ENCODE measurements around the gene PSMC2. TPM values are rescaled to one million over a fixed set of nuclear protein-coding genes. Genes with fewer than 3 reads are reported as not detected.

Gene PSMC2
- total RNA-seq, 4 donors from 2014 or later: 65.9 to 128 (median 105) TPM

- no peak for DNase-seq
- no peaks in the 10 kb centered on the region for H3K9me3 ChIP-seq
These were observed 64.7 kb downstream of the PSMC2 start for GRCh38 chr7:103412151-103412550.

GRCh38 chr7:103413407-103413806 is 66.0 kb downstream of the PSMC2 start:
- intact Hi-C loops (cut with DNase I): no loop called here
- 67 to 85% methylated on average over 5 of the region's 5 CpGs for WGBS, 2 donors
- DNase-seq: no peak
- Histone ChIP-seq H3K27me3 (no peaks in the 10 kb centered on the region), H3K36me3 (no peaks in the 10 kb centered on the region), H3K27ac (no peak overlapping the region), H3K4me3 (no peak overlapping the region), H3K9me3 (no peaks in the 10 kb centered on the region), H3K4me1 (no peaks in the 10 kb centered on the region)
- no peak for TF ChIP-seq CTCF (IDR thresholded peaks at IDR 0.05)

More at GRCh38 chr7:103412151-103412550, 64.7 kb downstream of the PSMC2 start:
- H3K4me1 ChIP-seq: no peaks in the 10 kb centered on the region
- no peaks in the 10 kb centered on the region for H3K27me3 ChIP-seq
- intact Hi-C loops (cut with DNase I): no loop called here
- no peaks in the 10 kb centered on the region for H3K36me3 ChIP-seq
- no peak overlapping the region for H3K4me3 ChIP-seq
- WGBS, 2 donors: 83 to 88% methylated on average over 1 of the region's 1 CpG
- TF ChIP-seq POLR2A (IDR thresholded peaks at IDR 0.05): no peak
- H3K27ac ChIP-seq: no peak overlapping the region

DNA sequence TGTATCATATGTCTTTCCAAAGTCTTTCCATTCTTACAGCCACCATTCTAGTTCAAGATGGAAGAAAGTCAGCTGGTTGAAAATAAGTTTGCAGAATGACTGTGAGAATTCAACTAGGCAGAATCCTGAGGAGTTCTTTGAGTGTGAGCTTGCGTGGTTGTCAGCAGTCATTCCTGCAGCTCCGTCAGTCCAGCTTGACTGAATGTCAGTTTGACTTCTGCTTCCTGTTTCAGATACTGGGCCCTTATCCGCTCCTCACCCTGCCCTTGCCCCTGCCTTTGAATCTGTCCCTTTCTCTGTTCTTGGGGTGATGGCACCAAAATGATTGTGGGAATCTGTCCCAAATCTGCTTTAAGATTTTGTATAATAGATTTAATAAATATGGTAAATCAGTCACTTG is 70.8 kb downstream of the PSMC2 start:
- no peak overlapping the region for H3K27ac ChIP-seq
- WGBS, 2 donors: 66 to 73% methylated on average over 3 of the region's 3 CpGs
- no peaks in the 10 kb centered on the region for H3K27me3 ChIP-seq
- intact Hi-C loops (cut with DNase I): no loop called here
- no peaks in the 10 kb centered on the region for H3K9me3 ChIP-seq
- TF ChIP-seq CTCF (IDR thresholded peaks at IDR 0.05) (no peak), POLR2A (IDR thresholded peaks at IDR 0.05) (no peak)
- no peak for DNase-seq
- no peak overlapping the region for H3K4me3 ChIP-seq
- no peaks in the 10 kb centered on the region for H3K36me3 ChIP-seq
- no peaks in the 10 kb centered on the region for H3K4me1 ChIP-seq

Small RNA genes within 50 kb of the gene (small RNA-seq; reads per million reads assigned to genes)
- 0 reads per million in 4 donors for gene RPS29P16

Other genes with a start within 250 kb of the PSMC2 start
- 1 to 10 TPM; 1.5 to 8.4 (median 4.7) TPM for gene NAPEPLD, start 198.5 kb upstream of the PSMC2 start, total RNA-seq
- 10 to 100 TPM; 34.7 to 65.0 (median 46.3) TPM for gene PMPCB, start 50.2 kb upstream of the PSMC2 start, total RNA-seq
- gene DNAJC2, start 2.9 kb upstream of the PSMC2 start, total RNA-seq: 10 to 100 TPM; 10.9 to 26.1 (median 17.7) TPM
- gene SLC26A5, start 98.6 kb downstream of the PSMC2 start, total RNA-seq: under 1 TPM in 1 of 4 donors, not detected in 3; 0.19 TPM